ENCODE results near the gene HIVEP3.
A peak's percentile ranks its signal among the peaks of the same experiment; 100 is the strongest.

HIVEP3 gene

GRCh38 chr1:41650028-41650880, 268.5 kb downstream of the HIVEP3 start (continued):
- peak; percentile 59 for TF ChIP-seq ZNF664 (tag by site-specific recombination; IDR thresholded peaks at IDR 0.05)
- TF ChIP-seq ZNF335 (tag by site-specific recombination; conservative IDR thresholded peaks at IDR 0.05) = peak; percentile 35; the same call in 1 of the 2 replicates
- TF ChIP-seq ZNF404 (tag by site-specific recombination; IDR thresholded peaks at IDR 0.05) = no peak
- TF ChIP-seq ZNF791 (tag by site-specific recombination; IDR thresholded peaks at IDR 0.05) = no peak
- no peak for TF ChIP-seq ZNF830 (tag by site-specific recombination; IDR thresholded peaks at IDR 0.05; ENCODE audit: low read depth)
- 0 out of 2 replicates have a peak, but pooled peaks have one; percentile 28 for TF ChIP-seq ZBTB48 (tag by site-specific recombination; IDR thresholded peaks at IDR 0.05)
- no peak for TF ChIP-seq KLF9 (tag by site-specific recombination; IDR thresholded peaks at IDR 0.05; ENCODE audit: low read depth)
- no peak for TF ChIP-seq ZNF202 (tag by site-specific recombination; IDR thresholded peaks at IDR 0.05; ENCODE audit: borderline replicate concordance)
- no peak for TF ChIP-seq YY2 (tag by site-specific recombination; IDR thresholded peaks at IDR 0.05)
- TF ChIP-seq ZFP3 (tag by site-specific recombination; IDR thresholded peaks at IDR 0.05; ENCODE audit: low read depth) = no peak
- TF ChIP-seq PRDM4 (tag by site-specific recombination; IDR thresholded peaks at IDR 0.05) = no peak
- peak; percentile 65; the same call in 1 of the 2 replicates for TF ChIP-seq KLF17 (tag by site-specific recombination; IDR thresholded peaks at IDR 0.05)
- no peak for TF ChIP-seq ZNF280D (tag by site-specific recombination; IDR thresholded peaks at IDR 0.05)
- TF ChIP-seq ZNF600 (tag by site-specific recombination; IDR thresholded peaks at IDR 0.05) = peak; percentile 46; the same call in 1 of the 2 replicates
- TF ChIP-seq ZNF112 (tag by site-specific recombination; IDR thresholded peaks at IDR 0.05) = no peak
- TF ChIP-seq ZBTB6 (tag by site-specific recombination; IDR thresholded peaks at IDR 0.05) = no peak
- no peak for TF ChIP-seq ZNF26 (tag by site-specific recombination; IDR thresholded peaks at IDR 0.05)
- peak; percentile 77 for TF ChIP-seq ZFHX2 (tag by site-specific recombination; conservative IDR thresholded peaks at IDR 0.05)
- TF ChIP-seq ZNF692 (tag by site-specific recombination; IDR thresholded peaks at IDR 0.05) = peak; percentile 84

Data from HEK293 (cell line).